ENCODE data around the gene PLB1.

PLB1 gene

DNA sequence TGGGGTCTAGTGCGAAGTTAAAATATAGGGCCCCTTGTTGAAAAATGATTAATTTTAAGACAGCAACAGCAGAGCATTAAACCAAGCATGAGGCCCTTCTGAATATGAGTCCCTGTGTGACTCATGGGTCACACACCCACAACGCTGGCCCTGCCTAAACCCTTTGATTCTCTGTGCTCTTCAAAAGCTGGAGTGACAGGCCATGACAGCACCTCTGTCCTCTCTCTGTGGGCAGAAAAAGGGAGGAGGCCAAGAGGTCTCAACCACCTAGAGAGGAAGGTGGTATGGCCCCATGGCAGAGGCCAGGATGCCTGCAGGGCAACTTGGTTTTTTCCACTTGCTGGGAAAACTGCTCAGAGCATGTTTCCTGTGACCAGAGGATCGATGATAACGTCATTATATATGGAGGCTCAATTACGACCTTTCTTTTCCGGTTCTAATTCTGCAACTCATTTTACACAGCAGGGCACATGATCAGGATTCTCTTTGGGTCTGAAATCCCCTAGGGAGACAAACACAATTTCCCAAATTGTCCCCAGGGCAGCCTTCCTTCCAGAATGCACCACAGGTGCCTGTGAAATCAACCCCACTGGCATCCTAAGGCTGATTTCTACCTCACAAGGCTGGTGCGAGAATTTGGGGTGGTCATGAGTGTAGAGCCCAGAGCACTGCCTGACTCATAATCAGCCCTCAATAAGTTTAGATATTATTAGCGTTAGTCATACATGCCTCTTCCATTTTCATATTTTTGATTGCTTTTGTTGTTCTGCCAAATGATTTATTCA lies 153.8 kb downstream of the PLB1 start:
- Histone ChIP-seq H3K9me3 (ENCODE audit: control insufficient read depth in 2 of 2, low read length in 2 of 2) (no peaks in the 10 kb centered on the region), H3K27me3 (ENCODE audit: control insufficient read depth in 1 of 2, insufficient read depth in 2 of 2, low read length in 2 of 2) (no peaks in the 10 kb centered on the region), H3K27ac (ENCODE audit: low read length) (peak overlapping the region; percentile 62), H3K4me1 (ENCODE audit: control insufficient read depth, insufficient read depth, low read length) (peaks cover 22% of the 10 kb centered on the region), H3K4me3 (ENCODE audit: low read length in 2 of 2) (no peak overlapping the region), H3K36me3 (ENCODE audit: control insufficient read depth in 2 of 2, insufficient read depth in 2 of 2, low read length in 2 of 2) (no peaks in the 10 kb centered on the region), H3K9ac (ENCODE audit: low read length in 2 of 2) (no peak overlapping the region)

DNA sequence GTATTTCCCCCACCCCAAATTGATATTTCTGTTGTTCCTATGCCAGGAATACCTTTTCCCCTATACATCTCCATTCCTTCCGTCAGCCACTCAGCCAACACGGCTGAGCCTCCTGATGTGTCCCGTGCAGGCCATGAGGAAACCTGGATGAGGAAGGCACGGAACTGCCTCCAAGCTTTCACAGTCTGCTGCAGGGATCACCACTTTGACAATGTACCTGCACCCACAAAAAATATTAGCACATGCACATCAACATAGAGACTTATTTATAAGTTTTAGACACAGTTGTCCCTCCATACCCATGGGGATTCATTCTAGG lies 154.4 kb downstream of the PLB1 start:
- H3K9ac ChIP-seq (ENCODE audit: low read length in 2 of 2), result no peak overlapping the region
- H3K27ac ChIP-seq (ENCODE audit: low read length), result no peak overlapping the region
- H3K36me3 ChIP-seq (ENCODE audit: control insufficient read depth in 2 of 2, insufficient read depth in 2 of 2, low read length in 2 of 2), result no peaks in the 10 kb centered on the region
- H3K27me3 ChIP-seq (ENCODE audit: control insufficient read depth in 1 of 2, insufficient read depth in 2 of 2, low read length in 2 of 2), result no peaks in the 10 kb centered on the region
- H3K4me1 ChIP-seq (ENCODE audit: control insufficient read depth, insufficient read depth, low read length), result peaks cover 18% of the 10 kb centered on the region
- H3K9me3 ChIP-seq (ENCODE audit: control insufficient read depth in 2 of 2, low read length in 2 of 2), result no peaks in the 10 kb centered on the region
- H3K4me3 ChIP-seq (ENCODE audit: low read length in 2 of 2), result no peak overlapping the region

- H3K4me1 ChIP-seq (ENCODE audit: control insufficient read depth, insufficient read depth, low read length), result peaks cover 21% of the 10 kb centered on the region
- H3K36me3 ChIP-seq (ENCODE audit: control insufficient read depth in 2 of 2, insufficient read depth in 2 of 2, low read length in 2 of 2), result no peaks in the 10 kb centered on the region
- no peak overlapping the region for H3K4me3 ChIP-seq (ENCODE audit: low read length in 2 of 2)
- H3K9ac ChIP-seq (ENCODE audit: low read length in 2 of 2), result no peak overlapping the region
- no peaks in the 10 kb centered on the region for H3K27me3 ChIP-seq (ENCODE audit: control insufficient read depth in 1 of 2, insufficient read depth in 2 of 2, low read length in 2 of 2)
- H3K9me3 ChIP-seq (ENCODE audit: control insufficient read depth in 2 of 2, low read length in 2 of 2), result no peaks in the 10 kb centered on the region
- H3K27ac ChIP-seq (ENCODE audit: low read length), result no peak overlapping the region
Observed at GRCh38 chr2:28652217-28652616, 156.4 kb downstream of the PLB1 start.

GRCh38 chr2:28653892-28654662 lies 158.2 kb downstream of the PLB1 start:
- no peaks in the 10 kb centered on the region for H3K36me3 ChIP-seq (ENCODE audit: control insufficient read depth in 2 of 2, insufficient read depth in 2 of 2, low read length in 2 of 2)
- H3K4me1 ChIP-seq (ENCODE audit: control insufficient read depth, insufficient read depth, low read length), result peaks cover 9% of the 10 kb centered on the region
- H3K27me3 ChIP-seq (ENCODE audit: control insufficient read depth in 1 of 2, insufficient read depth in 2 of 2, low read length in 2 of 2), result no peaks in the 10 kb centered on the region
- peak overlapping the region in 1 of 2 donors; percentile 22 for H3K9ac ChIP-seq (ENCODE audit: low read length in 2 of 2)
- H3K4me3 ChIP-seq (ENCODE audit: low read length in 2 of 2), result no peak overlapping the region
- no peak overlapping the region for H3K27ac ChIP-seq (ENCODE audit: low read length)
- no peaks in the 10 kb centered on the region for H3K9me3 ChIP-seq (ENCODE audit: control insufficient read depth in 2 of 2, low read length in 2 of 2)

DNA sequence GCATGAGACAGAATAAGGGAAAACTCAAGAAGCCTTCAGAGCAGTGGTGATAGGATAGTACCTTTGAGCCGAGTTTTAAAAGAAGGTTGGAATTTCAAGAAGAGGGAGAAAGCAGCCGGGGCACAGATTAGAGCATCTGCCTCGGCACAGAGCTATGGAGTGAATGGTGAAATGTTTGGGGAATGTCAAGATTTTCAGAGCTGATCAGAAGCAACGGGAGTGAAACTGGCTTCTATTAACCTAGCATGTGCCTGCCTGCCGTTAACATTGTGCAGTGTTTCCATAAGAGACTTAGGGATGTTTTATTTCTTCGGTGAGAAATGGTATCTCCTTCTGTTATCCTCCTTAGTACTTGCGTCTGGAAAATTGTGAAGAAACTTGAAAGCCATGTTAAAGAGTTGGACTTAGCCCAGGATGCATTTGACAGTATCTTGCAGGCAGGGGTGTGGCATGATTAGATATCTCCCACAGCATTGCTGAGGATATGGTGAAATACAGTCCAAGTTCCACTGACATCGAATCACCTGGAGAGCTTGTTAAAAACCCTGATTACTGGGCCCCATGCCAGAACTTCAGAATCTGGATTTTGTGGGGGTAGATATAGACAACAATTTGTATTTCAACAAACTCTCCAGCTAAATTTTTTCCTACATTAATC lies 158.9 kb downstream of the PLB1 start:
- Histone ChIP-seq H3K36me3 (ENCODE audit: control insufficient read depth in 2 of 2, insufficient read depth in 2 of 2, low read length in 2 of 2) (no peaks in the 10 kb centered on the region), H3K27me3 (ENCODE audit: control insufficient read depth in 1 of 2, insufficient read depth in 2 of 2, low read length in 2 of 2) (no peaks in the 10 kb centered on the region), H3K4me1 (ENCODE audit: control insufficient read depth, insufficient read depth, low read length) (peaks cover 9% of the 10 kb centered on the region), H3K9ac (ENCODE audit: low read length in 2 of 2) (peak overlapping the region in 1 of 2 donors; percentile 22), H3K27ac (ENCODE audit: low read length) (no peak overlapping the region), H3K4me3 (ENCODE audit: low read length in 2 of 2) (peak overlapping the region in 1 of 2 donors; percentile 10), H3K9me3 (ENCODE audit: control insufficient read depth in 2 of 2, low read length in 2 of 2) (no peaks in the 10 kb centered on the region)

- Histone ChIP-seq H3K9me3 (ENCODE audit: control insufficient read depth in 2 of 2, low read length in 2 of 2) (no peaks in the 10 kb centered on the region), H3K4me1 (ENCODE audit: control insufficient read depth, insufficient read depth, low read length) (peaks cover 27% of the 10 kb centered on the region), H3K27me3 (ENCODE audit: control insufficient read depth in 1 of 2, insufficient read depth in 2 of 2, low read length in 2 of 2) (no peaks in the 10 kb centered on the region), H3K4me3 (ENCODE audit: low read length in 2 of 2) (no peak overlapping the region), H3K27ac (ENCODE audit: low read length) (no peak overlapping the region), H3K9ac (ENCODE audit: low read length in 2 of 2) (no peak overlapping the region), H3K36me3 (ENCODE audit: control insufficient read depth in 2 of 2, insufficient read depth in 2 of 2, low read length in 2 of 2) (no peaks in the 10 kb centered on the region)
Observed at GRCh38 chr2:28656937-28657615, 161.2 kb downstream of the PLB1 start.

- Histone ChIP-seq H3K4me3 (ENCODE audit: low read length in 2 of 2) (no peak overlapping the region), H3K4me1 (ENCODE audit: control insufficient read depth, insufficient read depth, low read length) (peaks cover 37% of the 10 kb centered on the region), H3K27ac (ENCODE audit: low read length) (no peak overlapping the region), H3K27me3 (ENCODE audit: control insufficient read depth in 1 of 2, insufficient read depth in 2 of 2, low read length in 2 of 2) (no peaks in the 10 kb centered on the region), H3K9me3 (ENCODE audit: control insufficient read depth in 2 of 2, low read length in 2 of 2) (no peaks in the 10 kb centered on the region), H3K9ac (ENCODE audit: low read length in 2 of 2) (no peak overlapping the region), H3K36me3 (ENCODE audit: control insufficient read depth in 2 of 2, insufficient read depth in 2 of 2, low read length in 2 of 2) (no peaks in the 10 kb centered on the region)
Observed at GRCh38 chr2:28658369-28658768, 162.5 kb downstream of the PLB1 start.

- no peaks in the 10 kb centered on the region for H3K9me3 ChIP-seq (ENCODE audit: control insufficient read depth in 2 of 2, low read length in 2 of 2)
- no peak overlapping the region for H3K4me3 ChIP-seq (ENCODE audit: low read length in 2 of 2)
- H3K4me1 ChIP-seq (ENCODE audit: control insufficient read depth, insufficient read depth, low read length), result peaks cover 45% of the 10 kb centered on the region
- no peak overlapping the region for H3K27ac ChIP-seq (ENCODE audit: low read length)
- no peak overlapping the region for H3K9ac ChIP-seq (ENCODE audit: low read length in 2 of 2)
- no peaks in the 10 kb centered on the region for H3K36me3 ChIP-seq (ENCODE audit: control insufficient read depth in 2 of 2, insufficient read depth in 2 of 2, low read length in 2 of 2)
- H3K27me3 ChIP-seq (ENCODE audit: control insufficient read depth in 1 of 2, insufficient read depth in 2 of 2, low read length in 2 of 2), result no peaks in the 10 kb centered on the region
Observed at GRCh38 chr2:28659127-28659526, 163.3 kb downstream of the PLB1 start.

DNA sequence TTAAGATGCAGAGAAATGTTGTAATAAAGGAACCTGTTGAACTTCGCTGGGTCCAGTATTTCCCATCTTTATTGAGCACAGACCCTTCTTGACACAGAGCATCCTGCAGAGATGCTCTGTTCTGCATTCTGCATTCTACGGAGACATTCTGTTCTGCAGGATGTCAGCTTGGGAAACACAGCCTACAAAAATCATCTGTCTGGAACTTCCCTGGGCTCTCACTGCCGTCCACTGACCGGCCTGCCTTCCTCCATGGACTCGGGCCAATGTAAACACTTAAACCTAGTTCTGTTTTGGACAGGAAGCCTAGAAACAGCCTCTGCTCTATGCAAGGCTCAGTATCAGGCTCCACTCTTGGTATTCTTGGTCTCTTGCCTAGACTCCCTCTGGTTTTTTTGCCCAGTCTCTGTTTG lies 165.7 kb downstream of the PLB1 start:
- H3K9me3 ChIP-seq (ENCODE audit: control insufficient read depth in 2 of 2, low read length in 2 of 2), result no peaks in the 10 kb centered on the region
- H3K36me3 ChIP-seq (ENCODE audit: control insufficient read depth in 2 of 2, insufficient read depth in 2 of 2, low read length in 2 of 2), result no peaks in the 10 kb centered on the region
- H3K4me1 ChIP-seq (ENCODE audit: control insufficient read depth, insufficient read depth, low read length), result peaks cover 55% of the 10 kb centered on the region
- no peaks in the 10 kb centered on the region for H3K27me3 ChIP-seq (ENCODE audit: control insufficient read depth in 1 of 2, insufficient read depth in 2 of 2, low read length in 2 of 2)
- H3K27ac ChIP-seq (ENCODE audit: low read length), result peak overlapping the region; percentile 95
- no peak overlapping the region for H3K4me3 ChIP-seq (ENCODE audit: low read length in 2 of 2)
- no peak overlapping the region for H3K9ac ChIP-seq (ENCODE audit: low read length in 2 of 2)

DNA sequence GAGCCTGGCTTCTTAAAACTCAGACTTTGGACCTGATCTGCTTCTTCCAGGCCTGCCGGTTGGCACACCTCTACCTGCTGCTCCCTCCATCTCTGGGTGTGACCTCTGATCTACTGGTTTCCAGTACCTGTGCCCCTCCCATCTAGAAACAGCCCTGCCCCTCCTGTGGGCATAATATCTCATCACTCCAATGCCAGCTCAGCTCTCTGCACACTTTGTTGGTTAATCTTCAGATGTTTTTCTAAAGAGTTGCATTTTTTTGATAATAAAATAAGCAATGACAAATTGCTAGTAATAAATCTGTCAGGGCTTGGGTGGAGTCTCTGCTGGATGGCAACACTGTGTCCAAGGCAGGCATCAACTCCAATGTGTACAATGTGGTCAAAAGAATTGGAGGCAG lies 166.2 kb downstream of the PLB1 start:
- Histone ChIP-seq H3K4me3 (ENCODE audit: low read length in 2 of 2) (no peak overlapping the region), H3K9me3 (ENCODE audit: control insufficient read depth in 2 of 2, low read length in 2 of 2) (no peaks in the 10 kb centered on the region), H3K27me3 (ENCODE audit: control insufficient read depth in 1 of 2, insufficient read depth in 2 of 2, low read length in 2 of 2) (no peaks in the 10 kb centered on the region), H3K9ac (ENCODE audit: low read length in 2 of 2) (no peak overlapping the region), H3K27ac (ENCODE audit: low read length) (peak overlapping the region; percentile 95), H3K36me3 (ENCODE audit: control insufficient read depth in 2 of 2, insufficient read depth in 2 of 2, low read length in 2 of 2) (no peaks in the 10 kb centered on the region), H3K4me1 (ENCODE audit: control insufficient read depth, insufficient read depth, low read length) (peaks cover 60% of the 10 kb centered on the region)
